Activated CD4-positive, CD25-positive, alpha-beta regulatory T cell treated with anti-CD3 and anti-CD28 coated beads, Interleukin-2, amount 50 U/mL, for 16 hours (primary cell): ENCODE measurements around the gene ZNF445.
"Not testable (repeated sequence)": the region's sequence is repeated elsewhere in the genome, so short reads cannot be mapped to it uniquely, and the experiment has no call there.

Source experiments
- DNase-seq: peaks from one replicate; pipeline ENCODE4 v3.0.0-alpha.2; 2020; ENCODE audit warnings: low read depth, low spot score

The ZNF445 gene

DNA sequence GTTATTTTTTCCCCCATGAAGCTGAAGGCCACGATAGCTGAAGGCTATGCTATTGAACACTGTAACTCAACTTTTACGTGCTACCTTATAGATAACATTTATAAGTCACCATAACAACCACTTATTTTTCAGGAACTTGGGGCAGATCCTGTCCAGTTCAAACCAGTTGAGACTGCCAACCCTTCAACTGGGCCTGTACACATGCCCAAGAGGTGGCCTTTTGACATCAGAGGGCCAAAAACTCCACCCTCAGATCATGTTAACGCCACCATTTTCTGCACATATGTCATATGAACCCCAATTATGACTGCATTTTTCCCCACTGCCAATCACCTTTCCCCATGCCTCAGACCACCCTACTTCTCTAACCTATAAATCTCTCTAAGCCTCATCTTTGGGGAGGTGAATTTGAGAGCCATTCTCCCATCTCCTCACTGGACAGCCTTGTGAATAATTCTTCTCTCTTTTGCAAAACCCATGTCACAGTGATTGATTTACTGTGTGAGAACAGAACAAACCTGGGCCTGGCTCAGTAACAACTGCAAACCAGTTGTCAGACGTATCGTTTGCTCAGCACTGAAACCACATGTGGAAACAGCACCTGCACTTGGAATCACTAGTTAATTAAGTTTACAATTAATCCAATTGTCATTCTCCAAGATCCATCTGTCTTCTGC is 42.5 kb downstream of the ZNF445 start:
- DNase-seq, result no peak

DNA sequence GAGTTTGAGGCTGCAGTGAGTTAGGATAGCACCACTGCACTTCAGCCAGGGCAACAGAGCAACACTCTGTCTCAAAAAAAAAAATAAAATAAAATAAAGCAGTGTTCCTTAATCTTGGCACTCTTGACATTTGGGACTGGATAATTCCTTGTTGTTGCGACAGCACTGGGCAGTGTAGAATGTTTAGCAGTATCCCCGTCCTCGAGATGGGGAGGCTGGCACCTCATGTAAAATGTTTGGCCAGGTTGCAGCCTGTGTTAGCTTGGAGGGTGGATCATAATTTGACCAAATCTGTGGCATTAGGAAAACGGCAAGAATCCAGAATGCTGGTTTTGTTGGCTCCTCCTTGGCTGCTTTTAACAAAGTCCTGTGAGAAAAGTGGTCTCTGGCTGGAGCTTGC is 47.0 kb downstream of the ZNF445 start:
- no peak for DNase-seq

DNA sequence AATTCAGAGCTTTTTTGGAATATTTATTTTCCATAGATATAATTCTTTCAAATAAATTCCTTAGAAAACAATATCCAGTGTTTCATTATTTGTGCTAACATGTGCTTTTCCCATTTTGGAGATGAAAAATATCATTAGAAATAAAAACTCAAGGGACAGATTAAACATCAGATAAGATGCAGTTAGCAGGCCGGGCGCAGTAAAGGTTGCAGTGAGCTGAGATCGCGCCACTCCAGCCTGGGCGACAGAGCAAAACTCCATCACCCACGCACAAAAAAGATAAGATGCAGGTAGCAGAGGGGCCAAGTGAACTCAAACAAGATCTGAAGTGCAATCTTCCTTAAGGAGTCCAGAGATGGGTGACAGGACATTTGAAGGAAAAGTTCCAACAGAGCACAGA is 48.0 kb downstream of the ZNF445 start:
- DNase-seq, result no peak

GRCh38 chr3:44428910-44429309 is 48.6 kb downstream of the ZNF445 start:
- no peak for DNase-seq

DNA sequence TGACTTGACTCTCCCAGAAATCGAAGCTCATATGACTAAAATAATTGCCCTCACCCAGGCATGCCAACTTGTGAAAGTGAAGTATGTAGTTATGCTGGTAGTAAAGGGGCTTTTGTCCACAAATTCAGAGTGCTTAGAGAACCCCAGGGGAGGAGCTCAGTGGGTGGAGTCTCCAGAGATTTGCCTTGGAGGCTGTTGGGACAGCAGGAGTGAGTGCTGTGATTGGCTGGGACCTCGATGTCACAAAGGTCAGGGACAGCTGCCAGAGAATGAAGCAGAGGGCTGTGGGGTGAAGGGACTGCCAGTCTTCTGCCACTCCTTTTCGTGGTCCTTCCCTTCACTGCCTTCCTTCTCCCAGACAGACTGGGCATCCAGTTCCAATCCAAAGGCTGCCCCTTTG is 49.8 kb downstream of the ZNF445 start:
- DNase-seq, result no peak

- no peak for DNase-seq
These were observed 52.7 kb downstream of the ZNF445 start for GRCh38 chr3:44424758-44425157.

- DNase-seq, result no peak
These were observed 56.2 kb downstream of the ZNF445 start for GRCh38 chr3:44421280-44421679.

- DNase-seq, result no peak
These were observed 56.8 kb downstream of the ZNF445 start for GRCh38 chr3:44420676-44421075.

DNA sequence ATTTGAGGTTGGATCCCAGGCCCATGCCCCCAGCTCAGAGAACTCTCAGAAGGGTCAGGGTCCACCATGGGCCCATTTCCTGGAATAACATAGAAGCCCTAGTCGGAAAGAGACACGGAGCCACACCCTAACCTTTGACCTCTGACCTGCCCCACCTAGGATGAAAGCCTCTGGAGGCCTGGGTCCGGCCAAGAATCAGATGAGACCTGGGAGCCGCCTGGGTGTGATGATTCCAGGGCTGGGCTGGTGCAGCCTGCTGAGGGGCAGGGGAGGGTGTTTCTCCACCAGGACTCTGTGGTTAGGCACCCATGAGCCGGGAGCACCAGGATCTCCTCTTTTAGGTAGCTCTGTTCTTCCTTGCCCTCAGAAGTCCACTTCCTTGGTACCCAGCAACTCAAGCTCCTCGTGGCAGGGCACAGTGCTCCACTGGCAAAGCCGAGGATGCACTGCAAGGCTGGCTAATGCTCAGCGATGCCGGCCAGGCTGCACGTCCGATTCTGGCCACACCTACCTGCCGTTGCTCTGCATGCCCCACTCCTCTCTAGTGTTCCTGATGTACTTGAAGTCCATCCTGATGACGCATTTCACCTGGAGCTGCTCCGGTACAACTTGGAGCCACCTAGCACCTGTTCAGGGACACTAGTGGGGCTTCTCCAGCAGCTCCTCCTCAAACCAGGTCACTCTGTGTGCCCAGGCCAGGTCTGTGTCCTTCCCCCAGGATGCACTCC is 57.4 kb downstream of the ZNF445 start:
- no peak for DNase-seq

DNA sequence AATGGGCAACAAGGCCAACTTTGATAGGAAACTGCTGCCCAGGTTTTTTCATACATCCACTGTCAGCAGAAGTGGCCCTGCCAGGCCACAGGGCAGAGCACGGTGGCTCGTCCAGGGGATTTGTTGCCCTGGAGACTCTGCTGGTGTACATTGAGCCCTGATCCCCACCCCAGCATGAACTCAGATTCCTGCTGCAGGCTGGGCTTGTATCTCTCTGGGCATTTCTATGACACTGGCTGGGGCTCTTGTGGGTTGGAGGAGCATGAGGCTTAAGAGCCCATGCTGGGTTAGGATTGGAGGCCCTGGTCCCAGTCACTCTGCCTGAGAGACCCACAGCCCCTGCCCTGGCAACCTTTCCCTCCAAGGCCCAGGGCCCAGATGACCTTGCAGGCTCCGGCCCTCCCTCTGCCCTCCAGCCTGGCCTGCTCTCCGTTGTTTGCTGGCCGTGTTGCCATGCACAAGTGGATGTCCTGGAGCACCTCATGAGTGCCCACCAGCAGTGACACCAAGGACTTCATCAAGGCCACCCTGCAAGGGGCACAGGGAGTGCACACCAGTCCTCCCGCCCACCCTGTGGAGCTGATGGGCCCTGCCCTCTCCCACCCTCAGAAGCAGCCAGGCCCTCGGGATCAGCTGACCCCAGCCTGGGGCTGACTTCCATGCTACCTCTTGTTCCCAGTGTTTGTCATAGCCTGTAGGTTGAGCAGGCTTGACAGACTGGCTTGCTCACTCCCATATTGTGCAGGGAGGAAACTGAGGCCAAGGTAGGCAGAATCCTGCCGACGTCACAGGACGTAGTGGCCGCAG is 58.2 kb downstream of the ZNF445 start:
- no peak for DNase-seq

DNA sequence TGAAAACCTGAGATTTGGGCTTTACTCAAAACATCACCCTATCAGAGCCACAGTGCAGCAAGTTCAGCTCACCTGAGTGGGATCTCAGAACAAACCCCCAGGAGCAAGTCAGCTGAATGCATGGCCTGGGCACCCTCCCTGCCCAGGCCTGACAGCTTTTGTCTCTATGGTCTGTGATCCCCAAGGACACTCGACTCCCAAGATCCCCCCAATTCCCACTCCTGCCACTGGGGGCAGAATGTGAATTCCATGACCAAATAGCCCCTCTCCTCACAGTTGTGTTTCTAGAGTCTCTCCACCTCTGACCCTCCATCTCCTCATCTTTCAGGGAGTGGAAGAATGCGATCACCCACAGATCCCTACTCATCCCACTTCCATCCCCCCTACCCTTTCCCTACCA is 58.9 kb downstream of the ZNF445 start:
- no peak for DNase-seq

GRCh38 chr3:44418118-44418517 is 59.4 kb downstream of the ZNF445 start:
- DNase-seq, result not testable (repeated sequence)

DNA sequence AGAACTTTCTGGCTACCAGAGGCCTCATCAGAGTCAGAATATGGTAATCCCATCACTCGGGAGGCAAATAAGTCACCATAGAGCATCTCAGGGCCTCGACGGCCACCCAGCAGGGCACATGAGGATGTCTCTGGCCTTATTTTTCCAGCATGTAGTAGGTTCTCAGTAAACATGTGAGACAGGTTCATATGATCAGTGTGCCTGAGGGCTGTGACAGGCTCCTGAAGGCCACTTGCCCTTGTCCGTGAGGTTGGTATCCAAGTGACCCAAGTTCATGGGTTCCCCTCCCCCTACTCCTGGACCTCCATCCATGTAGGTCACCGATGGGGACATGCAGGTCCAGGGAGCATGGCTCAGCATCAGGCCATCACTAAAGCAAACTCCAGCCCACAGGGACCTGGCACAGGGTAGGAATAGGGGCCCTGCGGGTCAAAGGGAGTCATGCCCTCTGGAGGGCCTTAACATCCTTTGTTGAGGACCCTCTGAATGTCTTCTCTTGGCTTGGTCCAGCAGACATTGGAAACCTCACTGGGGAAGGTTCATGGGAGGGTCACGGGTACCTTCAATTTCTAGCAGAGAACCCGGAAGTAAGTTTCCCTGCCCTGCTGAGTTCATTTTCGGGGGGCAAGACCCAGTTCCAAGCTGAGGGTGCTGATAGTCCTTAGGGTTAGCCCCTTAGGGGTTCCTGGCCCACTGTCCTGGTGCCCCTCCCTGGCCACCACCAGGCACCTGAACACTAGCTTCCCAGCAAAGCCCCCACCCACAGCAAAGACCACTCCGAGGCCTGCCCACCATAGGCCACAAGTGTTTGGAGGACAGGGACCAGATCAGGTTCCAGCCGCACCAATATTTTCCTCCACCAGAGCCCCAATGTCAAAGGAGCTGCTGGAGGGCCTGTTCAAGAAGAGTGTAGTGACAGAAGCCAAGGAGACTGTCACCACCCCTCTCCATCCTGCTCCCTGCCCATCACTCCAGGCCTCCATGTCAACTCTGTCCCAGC is 61.1 kb downstream of the ZNF445 start:
- no peak for DNase-seq

DNA sequence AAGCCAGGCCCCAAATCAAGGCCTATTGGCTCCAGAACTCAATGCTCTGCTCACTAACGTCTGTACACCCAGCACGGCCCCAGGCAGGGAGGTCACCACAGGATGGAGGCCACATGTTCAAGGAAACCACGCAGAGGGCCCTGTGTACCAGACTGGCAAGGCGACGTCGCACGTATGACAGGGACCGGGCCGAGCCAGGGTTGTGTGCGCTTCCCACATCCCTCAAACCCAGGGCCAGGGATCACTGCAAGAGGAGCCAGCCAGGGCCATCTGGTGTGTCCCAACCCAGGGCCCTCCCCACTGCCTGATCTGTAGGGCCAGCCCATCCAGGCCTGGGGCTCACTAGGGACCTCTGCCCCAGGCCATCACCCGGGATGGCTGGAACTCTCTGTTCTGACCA is 62.0 kb downstream of the ZNF445 start:
- DNase-seq, result no peak

DNA sequence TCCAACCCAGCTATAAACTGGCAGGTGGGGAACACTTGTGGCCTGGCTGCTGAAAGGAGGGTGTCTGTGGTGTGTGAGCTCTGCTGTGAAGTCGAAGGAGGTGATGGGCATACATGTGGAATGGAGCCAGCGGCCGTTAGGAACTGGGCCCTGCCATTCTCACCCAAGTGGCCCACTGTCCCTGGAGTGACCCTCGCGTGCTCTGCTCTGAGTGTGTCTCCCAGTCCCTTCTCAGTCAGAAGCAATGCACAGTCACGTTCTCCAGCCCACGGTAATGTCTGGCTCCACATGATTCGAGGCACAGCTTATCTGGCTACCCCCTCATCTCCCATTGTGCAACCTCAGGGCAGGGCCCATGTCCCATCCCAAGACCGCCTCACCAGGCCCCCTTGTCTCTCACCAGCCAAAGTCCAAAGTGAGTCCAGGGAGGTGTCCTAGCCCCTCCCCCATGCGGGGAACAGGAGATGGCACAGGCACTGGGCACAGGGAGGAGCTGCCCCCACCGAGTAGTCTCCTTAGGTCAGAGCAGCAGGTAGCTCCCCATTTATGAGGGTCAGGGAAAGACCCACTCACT is 62.9 kb downstream of the ZNF445 start:
- no peak for DNase-seq

DNA sequence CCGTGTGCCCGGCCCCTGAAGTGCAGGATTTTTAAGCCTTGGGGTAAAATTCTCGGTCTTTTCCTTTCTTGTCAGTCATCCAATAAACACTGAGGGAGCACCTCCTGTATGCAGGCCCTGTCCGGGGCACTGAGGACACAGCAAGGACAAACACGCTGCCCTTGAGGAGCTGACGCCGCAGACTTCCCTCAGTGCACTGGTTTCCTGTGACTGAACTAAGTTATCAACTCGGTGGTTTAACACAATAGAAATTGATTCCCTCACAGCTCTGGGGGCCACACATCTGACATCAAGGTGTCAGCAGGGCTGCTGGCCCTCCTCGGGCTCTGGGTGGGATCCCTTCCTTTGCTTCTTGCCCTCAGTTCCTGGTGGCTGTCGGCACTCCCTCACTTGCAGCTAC is 65.1 kb downstream of the ZNF445 start:
- no peak for DNase-seq

GRCh38 chr3:44411031-44411645 is 66.3 kb downstream of the ZNF445 start:
- DNase-seq, result no peak

- no peak for DNase-seq
These were observed 67.6 kb downstream of the ZNF445 start for GRCh38 chr3:44409640-44410410.

DNA sequence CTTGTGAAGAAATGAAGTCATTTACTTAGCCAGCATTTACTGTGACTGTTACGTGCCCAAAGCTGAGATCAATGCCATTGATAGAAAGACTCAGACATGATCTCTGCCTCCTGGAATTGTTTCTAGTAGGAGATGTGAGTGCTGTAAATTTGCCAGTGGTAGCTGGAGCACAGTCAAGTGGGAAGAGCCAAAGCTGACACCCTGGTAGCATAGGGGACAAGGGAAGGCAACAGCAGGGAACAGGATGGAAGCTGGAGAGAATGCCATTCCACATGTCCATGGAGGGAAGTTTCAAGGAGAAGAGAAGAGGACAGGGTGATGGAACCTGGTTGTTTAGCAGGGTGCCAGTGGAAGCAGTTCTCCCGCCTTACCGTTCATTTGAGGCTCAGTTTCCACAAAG is 74.9 kb downstream of the ZNF445 start:
- DNase-seq, result no peak

DNA sequence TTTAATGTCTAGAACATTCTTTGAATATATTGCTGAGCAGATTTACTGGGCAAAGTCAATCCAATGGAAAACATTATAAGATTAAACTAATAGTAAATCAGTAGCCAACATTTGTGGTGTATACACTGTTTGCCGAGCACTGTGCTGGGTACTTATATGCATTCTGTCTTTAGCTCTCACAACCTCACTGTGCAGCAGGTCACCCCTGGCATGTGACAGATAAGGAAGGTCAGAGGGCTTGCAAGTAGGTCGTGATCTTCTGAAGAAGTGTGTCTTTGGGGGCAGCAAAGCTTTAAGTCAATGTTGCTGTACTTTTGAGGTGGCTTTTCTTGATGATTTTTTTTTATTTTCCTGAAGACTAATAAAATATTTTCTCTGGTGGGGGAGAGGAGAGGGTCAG is 76.7 kb downstream of the ZNF445 start:
- no peak for DNase-seq
